Mononuclear cell (primary cell): Measurements from ENCODE around the gene ATXN3. TPM values are rescaled to one million over a fixed set of nuclear protein-coding genes. Genes with fewer than 3 reads are reported as not detected.
"Not testable (repeated sequence)": the region's sequence is repeated elsewhere in the genome, so short reads cannot be mapped to it uniquely, and the experiment has no call there.

ENCODE experiments used
- H3K27me3 ChIP-seq: 2 replicates; pipeline ENCODE4 v1.6.0; 2011; ENCODE audit warnings: low read length, control low read depth; ENCODE audit not compliant: insufficient read depth
- H3K4me1 ChIP-seq: 2 replicates; pipeline ENCODE4 v1.5.1; 2011; ENCODE audit warnings: mild to moderate bottlenecking, low read length, control low read depth; ENCODE audit not compliant: insufficient read depth
- H3K4me3 ChIP-seq: 2 replicates; pipeline ENCODE4 v1.5.1; 2011; ENCODE audit warnings: mild to moderate bottlenecking, low read length, moderate library complexity
- H3K9me3 ChIP-seq: 2 replicates; pipeline ENCODE4 v1.5.1; 2011; ENCODE audit warnings: low read depth, mild to moderate bottlenecking, control low read depth, low read length
- total RNA-seq: library from RNA; depleted of rRNA; stranded (reverse); fragments of >200 nt; gene quantifications from one replicate; pipeline ENCODE4 v1.2.3, GENCODE V29; 2012

ATXN3 gene
- total RNA-seq, 1 donor: 35.6 TPM

DNA sequence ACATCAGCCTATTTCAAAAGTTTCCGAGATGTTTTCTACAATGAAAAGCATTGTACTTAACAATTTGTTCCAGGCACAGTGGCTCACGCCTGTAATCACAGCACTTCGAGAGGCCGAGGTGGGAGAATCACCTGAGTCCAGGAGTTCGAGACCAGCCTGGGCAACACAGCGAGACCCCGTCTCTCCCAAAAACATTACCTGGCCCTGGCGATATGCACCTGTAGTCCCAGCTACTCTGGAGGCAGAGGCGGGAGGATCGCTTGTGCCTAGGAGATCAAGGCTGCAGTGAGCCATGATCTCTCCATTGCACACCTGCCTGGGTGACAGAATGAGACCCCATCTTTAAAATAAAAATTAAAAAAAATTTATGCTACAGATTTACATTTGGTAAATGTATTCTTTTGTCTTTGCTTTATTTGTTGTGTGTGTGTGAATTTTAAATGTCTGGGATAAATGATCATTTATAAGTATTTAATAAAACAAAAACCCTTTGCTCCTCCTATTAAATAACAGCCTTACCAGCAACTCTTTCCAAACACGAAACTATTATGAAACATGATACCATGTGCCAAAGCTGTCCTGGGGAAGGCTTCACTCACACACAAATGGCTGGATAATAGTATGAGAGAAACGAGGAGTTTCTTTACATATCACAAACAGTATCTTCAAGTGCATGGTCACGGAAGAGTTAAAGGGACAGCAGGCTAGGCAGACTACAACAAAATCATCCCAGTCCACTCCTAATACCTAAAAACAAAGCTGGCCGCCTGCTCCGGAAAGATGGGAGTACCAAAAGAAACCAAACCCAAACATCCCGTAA, 1.1 kb downstream of the ATXN3 start:
- Histone ChIP-seq H3K4me1 (peaks cover 35% of the 10 kb centered on the region), H3K4me3 (peak overlapping the region; percentile 62), H3K9me3 (no peaks in the 10 kb centered on the region), H3K27me3 (no peaks in the 10 kb centered on the region)

DNA sequence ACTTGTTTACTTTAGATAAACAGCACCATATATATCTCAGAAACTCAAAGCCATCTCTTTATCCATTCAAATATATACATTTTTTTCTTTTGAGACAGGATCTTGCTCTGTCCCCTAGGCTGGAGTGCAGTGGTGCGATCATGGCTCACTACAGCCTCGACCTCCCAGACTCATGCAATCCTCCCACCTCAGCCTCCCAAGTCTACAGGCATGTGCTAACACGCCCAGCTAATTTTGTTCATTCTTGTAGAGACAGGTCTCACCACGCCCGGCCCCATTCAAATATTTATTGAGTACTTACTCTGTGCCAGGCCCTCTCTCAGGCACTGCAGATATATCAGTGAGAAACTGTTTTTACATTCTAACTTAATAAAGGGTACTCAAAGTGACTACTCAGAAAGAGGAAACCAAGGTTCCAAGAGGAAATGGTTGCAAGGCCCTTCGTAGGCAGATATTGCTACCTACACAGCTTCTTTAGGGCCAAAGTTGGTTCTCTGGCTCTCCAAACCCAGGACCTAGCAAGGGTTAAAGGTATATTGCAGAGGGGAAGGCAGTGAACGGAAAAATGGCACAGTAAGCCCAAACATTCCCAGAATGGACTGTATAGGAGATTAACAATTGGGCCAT, 2.9 kb downstream of the ATXN3 start:
- no peak overlapping the region for H3K4me3 ChIP-seq
- no peaks in the 10 kb centered on the region for H3K9me3 ChIP-seq
- peaks cover 30% of the 10 kb centered on the region for H3K4me1 ChIP-seq
- no peaks in the 10 kb centered on the region for H3K27me3 ChIP-seq

DNA sequence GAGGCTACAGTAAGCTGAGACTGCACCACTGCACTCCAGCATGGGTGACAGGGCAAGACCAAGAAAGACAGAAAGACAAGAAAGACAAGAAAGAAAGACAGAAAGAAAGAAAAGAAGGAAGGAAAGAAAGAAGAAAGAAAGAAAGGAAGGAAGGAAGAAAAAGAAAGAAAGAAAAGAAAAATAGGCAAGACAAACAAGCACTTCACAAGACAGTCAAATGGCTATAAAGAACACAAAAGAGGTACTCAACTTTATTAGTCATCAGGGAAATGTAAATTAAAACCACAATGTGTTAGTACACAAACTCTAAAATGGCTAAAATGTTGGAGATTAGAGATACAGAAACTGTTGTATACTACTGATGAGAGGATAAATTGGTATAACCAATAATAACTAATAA, 6.6 kb downstream of the ATXN3 start:
- H3K27me3 ChIP-seq: no peaks in the 10 kb centered on the region
- no peaks in the 10 kb centered on the region for H3K9me3 ChIP-seq

DNA sequence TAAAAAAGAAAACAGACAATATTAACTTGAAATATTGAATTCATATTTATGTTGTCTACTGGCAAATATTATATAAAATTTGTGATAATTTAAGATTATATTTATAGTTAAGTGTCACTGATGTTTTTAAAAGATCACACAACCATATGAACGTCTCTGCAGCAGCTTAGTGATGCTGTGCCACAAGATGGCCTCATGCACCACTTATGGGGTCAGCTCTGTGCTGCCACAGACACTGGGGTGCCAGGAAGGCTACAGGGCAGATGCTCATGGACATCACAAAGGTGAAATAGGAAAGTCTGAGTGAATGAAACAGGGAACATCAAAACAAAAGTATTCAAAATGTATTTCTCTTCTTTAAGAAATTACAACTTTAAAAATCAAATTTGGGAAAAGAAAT, 13.1 kb downstream of the ATXN3 start:
- H3K9me3 ChIP-seq: no peaks in the 10 kb centered on the region
- no peaks in the 10 kb centered on the region for H3K4me1 ChIP-seq
- no peak overlapping the region for H3K4me3 ChIP-seq
- H3K27me3 ChIP-seq: no peaks in the 10 kb centered on the region

More for the DNA sequence above, 6.6 kb downstream of the ATXN3 start:
- Histone ChIP-seq H3K4me3 (no peak overlapping the region), H3K4me1 (peaks cover 13% of the 10 kb centered on the region)

DNA sequence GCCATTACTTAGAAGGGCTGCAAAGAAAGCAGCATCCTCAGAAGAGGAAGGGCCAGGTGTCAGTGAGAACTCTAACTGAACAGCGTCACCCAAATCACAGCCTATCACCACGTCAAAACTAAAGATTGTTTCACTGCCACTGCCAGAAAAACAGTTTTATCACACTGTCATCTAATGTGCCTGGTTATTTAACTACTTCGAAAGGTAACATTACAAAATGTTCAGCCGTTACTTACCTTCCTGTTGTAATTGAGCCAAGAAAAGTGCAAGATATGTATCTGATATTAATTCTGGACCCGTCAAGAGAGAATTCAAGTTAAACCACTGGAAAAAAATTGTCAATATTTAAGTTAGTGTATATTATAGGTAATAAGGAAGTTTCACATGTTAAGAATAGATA, 17.9 kb downstream of the ATXN3 start:
- no peaks in the 10 kb centered on the region for H3K9me3 ChIP-seq
- no peaks in the 10 kb centered on the region for H3K4me1 ChIP-seq
- H3K27me3 ChIP-seq: no peaks in the 10 kb centered on the region

DNA sequence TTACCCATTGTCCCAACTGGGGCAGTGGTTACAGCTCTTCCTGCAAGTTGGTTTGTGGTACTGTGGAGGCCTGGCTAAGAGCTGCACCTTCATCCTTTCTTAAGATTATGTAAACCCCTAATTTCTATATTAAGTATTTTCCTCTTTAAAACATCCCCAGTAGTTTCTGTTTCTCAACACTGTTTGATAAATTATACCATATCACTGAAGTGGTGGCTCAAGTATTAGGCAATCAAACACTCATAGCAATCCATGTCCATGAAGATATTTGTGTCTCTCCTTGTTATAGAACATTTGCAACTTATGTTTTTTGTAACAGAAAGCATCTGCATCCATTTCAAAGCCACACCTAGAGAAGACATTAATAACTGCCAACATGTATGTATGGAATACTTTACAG, 31.8 kb downstream of the ATXN3 start:
- Histone ChIP-seq H3K9me3 (no peaks in the 10 kb centered on the region), H3K27me3 (no peaks in the 10 kb centered on the region), H3K4me1 (peaks cover 6% of the 10 kb centered on the region), H3K4me3 (no peak overlapping the region)

More for the DNA sequence above, 17.9 kb downstream of the ATXN3 start:
- H3K4me3 ChIP-seq: no peak overlapping the region

DNA sequence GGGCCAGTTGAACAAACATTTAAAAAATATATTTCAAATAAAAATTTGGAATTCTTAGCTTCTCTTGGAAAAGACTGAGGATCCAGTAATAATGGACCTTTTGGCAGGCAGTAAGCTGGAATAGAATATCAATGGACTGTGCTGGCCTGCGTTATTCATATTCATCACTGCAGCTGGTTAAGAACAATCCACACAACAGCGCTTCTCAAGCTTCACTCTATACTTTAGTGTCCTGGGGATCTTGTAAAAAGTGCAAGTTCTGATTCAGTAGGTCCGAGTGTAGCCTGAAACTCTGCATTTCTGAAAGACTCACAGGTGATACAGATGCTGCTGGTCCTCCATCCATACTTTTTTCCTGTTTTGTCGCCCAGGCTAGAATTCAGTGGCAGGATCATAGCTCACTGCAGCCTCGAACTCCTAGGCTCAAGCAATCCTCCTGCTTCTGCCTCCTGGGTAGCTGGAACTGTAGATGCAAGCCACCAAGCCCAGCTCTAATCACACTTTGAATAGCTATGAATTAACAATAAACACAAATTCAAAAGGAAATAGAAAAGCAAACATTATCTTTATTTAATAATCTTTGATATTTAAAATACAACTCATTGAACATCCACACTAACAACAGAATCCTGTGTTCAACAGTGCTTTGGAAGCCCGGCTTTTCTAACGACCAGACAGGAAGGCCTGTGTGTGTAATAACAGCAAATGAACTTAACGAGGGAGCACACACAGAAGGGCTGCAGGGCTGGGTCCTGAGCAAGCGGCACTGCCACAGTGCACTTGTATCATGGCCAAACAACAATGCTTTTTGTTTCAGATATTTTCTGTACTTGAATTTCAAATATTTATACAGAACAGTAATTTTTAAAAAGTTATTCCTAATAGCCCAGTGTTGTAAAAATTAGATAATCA, 48.1 kb downstream of the ATXN3 start:
- no peaks in the 10 kb centered on the region for H3K4me1 ChIP-seq
- no peaks in the 10 kb centered on the region for H3K9me3 ChIP-seq
- no peak overlapping the region for H3K4me3 ChIP-seq
- no peaks in the 10 kb centered on the region for H3K27me3 ChIP-seq

DNA sequence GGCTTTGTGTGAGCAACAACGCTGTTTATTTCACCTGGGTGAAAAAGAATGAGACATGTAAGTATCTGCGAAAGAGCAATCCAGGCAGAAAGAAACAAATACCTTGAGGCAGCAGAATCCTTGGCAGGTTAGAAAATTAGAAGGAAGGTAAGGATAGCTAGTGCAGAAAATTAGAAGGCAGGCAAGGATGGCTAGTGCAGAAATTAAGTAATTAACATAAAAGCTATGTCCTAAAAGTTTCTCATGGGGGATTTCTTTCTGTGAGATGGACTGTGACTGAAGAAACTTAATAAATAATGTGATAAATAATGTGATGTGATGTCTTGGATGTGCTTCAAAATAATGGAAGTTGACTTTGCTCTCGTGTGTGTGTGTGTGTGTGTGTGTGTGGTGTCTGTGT, 56.6 kb downstream of the ATXN3 start:
- Histone ChIP-seq H3K4me1 (no peaks in the 10 kb centered on the region), H3K4me3 (no peak overlapping the region), H3K9me3 (no peaks in the 10 kb centered on the region), H3K27me3 (no peaks in the 10 kb centered on the region)

DNA sequence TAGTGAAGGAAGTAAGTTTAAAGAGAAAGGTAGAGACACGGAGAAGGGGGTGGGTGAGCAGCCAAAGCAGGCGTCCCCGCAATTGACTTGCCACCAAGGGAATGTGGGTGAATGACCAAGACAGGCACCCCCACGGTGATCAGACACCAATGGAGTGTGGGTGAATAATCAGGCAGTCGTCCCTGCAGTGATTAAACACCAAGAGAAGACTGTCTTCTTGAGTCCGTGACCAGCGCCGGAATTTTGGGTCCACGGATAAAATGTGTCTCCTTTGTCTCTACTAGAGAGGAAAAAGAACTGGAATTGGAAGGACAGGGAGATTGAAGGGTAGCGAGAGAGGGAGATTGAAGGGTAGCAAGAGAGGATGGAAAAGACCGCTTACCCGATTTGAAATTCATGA, 57.2 kb downstream of the ATXN3 start:
- H3K9me3 ChIP-seq, H3K4me3 ChIP-seq, H3K27me3 ChIP-seq, H3K4me1 ChIP-seq: not testable (repeated sequence)

DNA sequence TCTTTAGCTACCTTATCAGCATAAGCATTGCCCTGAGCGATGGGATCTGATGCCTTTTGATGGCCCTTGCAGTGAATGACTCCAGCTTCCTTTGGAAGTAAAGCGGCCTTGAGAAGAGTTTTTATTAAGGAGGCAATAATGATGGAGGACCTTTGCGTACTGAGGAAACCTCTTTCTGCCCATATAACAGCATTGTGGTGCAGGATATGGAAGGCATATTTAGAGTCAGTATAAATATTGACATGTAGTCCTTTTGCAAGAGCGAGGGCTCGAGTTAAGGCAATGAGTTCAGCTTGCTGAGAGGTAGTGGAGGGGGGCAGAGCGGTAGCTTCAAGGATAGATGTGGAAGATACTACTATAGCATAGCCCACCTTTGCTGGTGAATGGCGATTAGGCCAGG, 60.5 kb downstream of the ATXN3 start:
- not testable (repeated sequence) for H3K27me3 ChIP-seq, H3K4me1 ChIP-seq, H3K9me3 ChIP-seq, H3K4me3 ChIP-seq

DNA sequence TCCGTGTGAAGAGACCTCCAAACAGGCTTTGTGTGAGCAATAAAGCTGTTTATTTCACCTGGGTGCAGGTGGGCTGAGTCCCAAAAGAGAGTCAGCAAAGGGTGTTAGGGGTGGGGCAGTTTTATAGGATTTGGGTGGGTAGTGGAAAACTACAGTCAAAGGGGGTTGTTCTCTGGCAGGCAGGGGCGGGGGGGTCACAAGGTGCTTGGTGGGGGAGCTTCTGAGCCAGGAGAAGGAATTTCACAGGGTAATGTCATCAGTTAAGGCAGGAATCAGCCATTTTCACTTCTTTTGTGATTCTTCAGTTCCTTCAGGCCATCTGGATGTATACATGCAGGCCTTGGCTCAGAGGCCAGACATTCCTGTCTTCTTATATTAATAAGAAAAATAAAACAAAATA, 64.6 kb downstream of the ATXN3 start:
- not testable (repeated sequence) for H3K9me3 ChIP-seq, H3K4me3 ChIP-seq, H3K27me3 ChIP-seq
- peaks cover 35% of the 10 kb centered on the region for H3K4me1 ChIP-seq

DNA sequence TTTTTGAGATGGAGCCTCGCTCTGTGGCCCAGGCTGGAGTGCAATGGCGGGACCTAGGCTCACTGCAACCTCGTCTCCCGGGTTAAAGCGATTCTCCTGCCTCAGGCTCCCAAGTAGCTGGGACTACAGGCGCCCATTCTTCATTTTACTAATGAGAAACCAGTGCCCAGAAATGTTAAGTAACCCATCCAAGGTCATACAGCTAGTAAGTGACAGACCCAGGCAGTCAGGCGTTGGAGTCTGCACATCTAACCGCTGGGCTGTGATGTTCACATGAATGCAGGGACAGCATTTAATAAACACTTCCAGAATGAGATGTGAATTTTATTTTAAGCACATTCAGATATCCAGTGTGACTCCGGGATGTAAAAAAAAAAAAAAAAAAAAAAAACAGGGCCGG, 65.2 kb downstream of the ATXN3 start:
- Histone ChIP-seq H3K9me3 (no peaks in the 10 kb centered on the region), H3K4me3 (peak overlapping the region; percentile 81), H3K27me3 (no peaks in the 10 kb centered on the region), H3K4me1 (peaks cover 38% of the 10 kb centered on the region)

DNA sequence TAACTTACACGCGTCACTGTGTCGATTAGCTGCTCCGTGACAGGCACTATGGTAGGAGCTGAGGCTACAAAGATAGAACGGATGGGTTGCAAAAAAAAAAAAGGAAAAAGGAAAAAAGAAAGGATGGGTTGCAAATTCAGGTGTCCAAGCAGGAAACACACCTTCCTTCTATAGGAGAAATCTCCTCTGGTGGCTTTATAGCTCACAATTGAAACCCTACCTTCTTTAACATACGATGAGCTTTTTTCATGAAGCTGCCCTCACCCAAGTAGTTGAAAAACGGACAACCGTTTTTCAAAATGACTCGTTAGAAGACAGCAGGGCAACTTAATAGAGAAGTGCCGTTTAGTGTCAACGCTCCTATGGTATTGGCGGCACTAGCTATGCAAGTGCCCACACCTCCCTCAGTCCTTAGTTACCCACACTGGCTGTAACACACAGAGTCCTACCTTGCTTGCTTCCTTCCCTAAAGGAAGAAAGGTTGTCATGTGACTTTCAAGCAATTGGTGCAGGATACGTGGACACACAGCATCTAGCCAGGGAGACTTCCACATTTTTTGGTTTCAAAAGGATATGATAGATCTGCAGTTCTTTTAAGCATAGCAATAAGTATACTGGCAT, 65.8 kb downstream of the ATXN3 start:
- H3K9me3 ChIP-seq: no peaks in the 10 kb centered on the region
- peaks cover 38% of the 10 kb centered on the region for H3K4me1 ChIP-seq
- H3K27me3 ChIP-seq: no peaks in the 10 kb centered on the region
- peak overlapping the region; percentile 81 for H3K4me3 ChIP-seq

DNA sequence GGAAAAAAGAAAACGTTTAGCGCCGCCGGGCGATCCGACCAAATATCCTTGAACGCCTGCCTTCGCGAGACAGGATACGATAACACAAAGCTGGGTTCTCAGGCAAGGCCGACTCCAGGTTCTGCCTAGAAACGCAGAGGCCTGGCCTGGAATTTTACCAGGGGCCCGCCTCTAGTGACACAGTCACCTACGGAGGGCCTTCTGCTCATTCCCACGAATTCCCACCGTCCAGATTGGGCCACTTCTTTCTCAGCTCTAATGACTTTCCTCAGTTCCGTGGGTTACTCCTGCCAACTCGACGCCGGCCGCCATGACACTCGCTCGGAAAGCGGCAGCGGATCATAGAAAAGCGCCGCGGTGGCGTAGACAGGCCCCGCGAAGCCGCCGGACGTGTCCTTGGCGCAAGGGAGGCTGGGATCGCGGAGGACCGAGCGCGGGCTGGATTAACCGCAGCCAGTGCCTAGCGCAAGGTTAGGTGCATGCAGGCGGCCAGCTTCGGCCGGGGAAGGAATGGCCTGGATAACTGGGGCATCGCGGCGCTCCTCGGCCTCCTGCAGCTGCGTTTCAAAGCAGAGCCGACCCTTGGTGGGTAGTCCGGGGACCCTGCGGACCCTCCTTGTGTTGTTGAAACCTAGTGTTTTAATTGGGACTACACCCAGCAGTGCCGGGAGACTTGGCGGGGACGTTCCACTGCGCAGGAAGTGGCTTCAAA, 66.5 kb downstream of the ATXN3 start, which contains the start of gene TRIP11:
Gene TRIP11 (minus strand): TSS at position 341 of the 712 bp plus-strand sequence. CDS start 374 bp downstream, outside the sequence.
- Histone ChIP-seq H3K27me3 (no peaks in the 10 kb centered on the region), H3K9me3 (no peaks in the 10 kb centered on the region), H3K4me3 (peak within 1 kb of the TSS; percentile 81), H3K4me1 (peaks cover 38% of the 10 kb centered on the region)
